GM12891 (cell line): ENCODE results near the gene EFHC2.
"Not testable (repeated sequence)": the region's sequence is repeated elsewhere in the genome, so short reads cannot be mapped to it uniquely, and the experiment has no call there.

Experiments
- DNase-seq: peaks from one replicate; pipeline ENCODE4 v3.0.0; 2011; ENCODE audit warnings: low spot score; ENCODE audit not compliant: insufficient read length
- FAIRE-seq: peaks from 2 replicates; lab custom pipeline; 2011; peaks lifted over from hg19 to GRCh38; lab: Jason Lieb, UNC
- PAX5 ChIP-seq: IDR thresholded peaks from 2 replicates; pipeline ENCODE4 v1.6.1; 2011; ENCODE audit warnings: low read length, moderate library complexity, mild to moderate bottlenecking; ENCODE audit not compliant: insufficient read depth, severe bottlenecking
- POLR2A ChIP-seq: IDR thresholded peaks from 2 replicates; pipeline ENCODE4 v1.6.1; 2011; ENCODE audit warnings: low read depth, low read length, control low read depth
- POLR2AphosphoS5 ChIP-seq: IDR thresholded peaks from 2 replicates; pipeline ENCODE4 v1.6.1; 2011; ENCODE audit warnings: low read depth, low read length, control low read depth
- POU2F2 ChIP-seq: IDR thresholded peaks from 2 replicates; pipeline ENCODE4 v1.6.1; 2011; ENCODE audit warnings: low read depth, mild to moderate bottlenecking, control low read depth, low read length, moderate library complexity
- SPI1 ChIP-seq: IDR thresholded peaks from 2 replicates; pipeline ENCODE4 v1.6.1; 2011; ENCODE audit warnings: low read depth, low read length, control low read depth
- TAF1 ChIP-seq: IDR thresholded peaks from 2 replicates; pipeline ENCODE4 v1.6.1; 2011; ENCODE audit warnings: low read depth, low read length, control low read depth

Gene EFHC2

GRCh38 chrX:44265559-44265958 lies 77.9 kb downstream of the EFHC2 start:
- TF ChIP-seq POLR2A (no peak), POU2F2 (no peak), TAF1 (no peak), SPI1 (no peak), POLR2AphosphoS5 (no peak), PAX5 (no peak)
- FAIRE-seq (no peak), DNase-seq (no peak)

- DNase-seq (no peak), FAIRE-seq (no peak)
- TF ChIP-seq SPI1 (no peak), TAF1 (no peak), POLR2A (no peak), POLR2AphosphoS5 (no peak), POU2F2 (no peak), PAX5 (no peak)
These were observed 78.5 kb downstream of the EFHC2 start for GRCh38 chrX:44264936-44265335.

GRCh38 chrX:44261286-44261685 lies 82.2 kb downstream of the EFHC2 start:
- TF ChIP-seq POLR2AphosphoS5 (no peak), TAF1 (no peak), PAX5 (no peak), POLR2A (no peak), POU2F2 (no peak)
- DNase-seq = no peak
- FAIRE-seq = no peak

GRCh38 chrX:44260609-44261008 lies 82.9 kb downstream of the EFHC2 start:
- no peak for FAIRE-seq
- no peak for DNase-seq
- TF ChIP-seq PAX5 (no peak), SPI1 (no peak), POLR2A (no peak), POLR2AphosphoS5 (no peak), POU2F2 (no peak), TAF1 (no peak)

- not testable (repeated sequence) for DNase-seq, FAIRE-seq
These were observed 87.7 kb downstream of the EFHC2 start for GRCh38 chrX:44255742-44256141.

- no peak for TF ChIP-seq POLR2A
- no peak for TF ChIP-seq TAF1
- no peak for TF ChIP-seq POU2F2
- no peak for TF ChIP-seq SPI1
- no peak for TF ChIP-seq PAX5
- no peak for TF ChIP-seq POLR2AphosphoS5
- DNase-seq (no peak), FAIRE-seq (no peak)
These were observed 89.9 kb downstream of the EFHC2 start for GRCh38 chrX:44253575-44253942.

- FAIRE-seq, DNase-seq: not testable (repeated sequence)
These were observed 90.5 kb downstream of the EFHC2 start for GRCh38 chrX:44252688-44253574.

- no peak for DNase-seq
- FAIRE-seq = no peak
- no peak for TF ChIP-seq SPI1
- no peak for TF ChIP-seq POLR2A
- TF ChIP-seq TAF1 = no peak
- no peak for TF ChIP-seq POU2F2
- TF ChIP-seq POLR2AphosphoS5 = no peak
- no peak for TF ChIP-seq PAX5
These were observed 96.0 kb downstream of the EFHC2 start for GRCh38 chrX:44247468-44247867.

- TF ChIP-seq POLR2A (no peak), SPI1 (no peak), POLR2AphosphoS5 (no peak), POU2F2 (no peak), PAX5 (no peak), TAF1 (no peak)
- no peak for FAIRE-seq
These were observed 96.6 kb downstream of the EFHC2 start for GRCh38 chrX:44246826-44247225.

GRCh38 chrX:44245733-44246132 lies 97.7 kb downstream of the EFHC2 start:
- no peak for DNase-seq
- no peak for TF ChIP-seq POLR2AphosphoS5
- TF ChIP-seq PAX5 = no peak
- TF ChIP-seq POLR2A = no peak
- no peak for TF ChIP-seq POU2F2
- no peak for TF ChIP-seq SPI1
- no peak for TF ChIP-seq TAF1
- FAIRE-seq = no peak

More at GRCh38 chrX:44246826-44247225, 96.6 kb downstream of the EFHC2 start:
- DNase-seq = no peak
